Body of pancreas (tissue), 4 donors: ENCODE measurements around the gene THBS1. TPM values are rescaled to one million over a fixed set of nuclear protein-coding genes. Genes with fewer than 3 reads are reported as not detected.

Source experiments
- ATAC-seq: fragments of 150-250 bp; one replicate; pipeline ENCODE4 v1.9.1; 2016
- DNase-seq, 4 donors: peaks; one replicate each; pipeline ENCODE4 v3.0.0-alpha.2; 2019
- H3K27ac ChIP-seq, 4 donors: fragments of 200-600 bp; sonication (generic); 1 replicate in 3 of 4; 2 replicates in 1 of 4; pipeline versions ENCODE4 v1.5.1 to v1.6.1; 2016 to 2019; ENCODE audit warnings: mild to moderate bottlenecking in 1 of 4, mixed read lengths in 1 of 4, moderate library complexity in 1 of 4
- H3K27me3 ChIP-seq, 2 donors: fragments of 200-600 bp; sonication (generic); one replicate each; pipeline ENCODE4 v1.6.0; 2016; ENCODE audit warnings: mild to moderate bottlenecking in 1 of 2
- H3K36me3 ChIP-seq, 2 donors: fragments of 200-600 bp; sonication (generic); replicated peaks in 1 of 2; 2 replicates each; pipeline ENCODE4 v1.5.1; 2016; ENCODE audit warnings: low read depth in 2 of 2; ENCODE audit not compliant: insufficient read depth in 1 of 2
- H3K4me1 ChIP-seq: fragments of 200-600 bp; sonication (generic); one replicate; pipeline ENCODE4 v1.6.0; 2016
- H3K4me3 ChIP-seq, 2 donors: fragments of 200-600 bp; sonication (generic); 1 replicate in 1 of 2; 2 replicates in 1 of 2; pipeline ENCODE4 v1.5.1; 2016 to 2019
- H3K9me3 ChIP-seq, 3 donors: fragments of 200-600 bp; sonication (generic); 1 replicate in 2 of 3; 2 replicates in 1 of 3; pipeline ENCODE4 v1.5.1; 2016
- CTCF ChIP-seq, 7 experiments: fragments of 450-650 bp in 4 of 7; fragments of 200-600 bp in 3 of 7; sonication (generic) in 3 of 7; IDR thresholded peaks; one replicate each; pipeline ENCODE4 v1.5.1; 2016 to 2019; ENCODE audit warnings: antibody characterized with exemption in 7 of 7
- POLR2A ChIP-seq, 3 donors: fragments of 450-650 bp; IDR thresholded peaks; one replicate each; pipeline ENCODE4 v1.6.1; 2016; ENCODE audit warnings: antibody characterized with exemption in 3 of 3, mild to moderate bottlenecking in 2 of 3
- WGBS, 2 donors: methylation state at CpG; one replicate each; pipeline ENCODE4 v1.1.5; 2017; 5-methylcytosine and 5-hydroxymethylcytosine counted together
- intact Hi-C: fragments of 100-400 bp; cut with DNase I; formaldehyde crosslinking; loops from one replicate; pipeline ENCODE4 v1.15.1; 2023
- total RNA-seq, 2 donors: library from RNA; depleted of rRNA; stranded (reverse); fragments of >200 nt; gene quantifications; one replicate each; pipeline ENCODE4 v1.1.0, GENCODE V29; 2016

The THBS1 gene
- total RNA-seq, 2 donors from 2014 or later = 139 to 398 TPM

GRCh38 chr15:39581793-39582285, 960 bp downstream of the THBS1 start:
- peak overlapping the region; percentile 43 to 80 (median 80) for H3K27ac ChIP-seq
- ATAC-seq (peak; percentile 62), DNase-seq (peak; percentile 72 to 87 (median 78))
- H3K9me3 ChIP-seq = no peaks in the 10 kb centered on the region
- H3K4me1 ChIP-seq = peaks cover 42% of the 10 kb centered on the region
- 38 to 57% methylated on average over 8 to 13 of the region's 13 CpGs for WGBS, 2 donors
- peaks cover 0 to 12% of the 10 kb centered on the region in 2 donors for H3K36me3 ChIP-seq
- peak; percentile 29 to 74 (median 63) for TF ChIP-seq CTCF (IDR thresholded peaks at IDR 0.05)
- no peak for TF ChIP-seq POLR2A (IDR thresholded peaks at IDR 0.05)
- H3K27me3 ChIP-seq = no peaks in the 10 kb centered on the region
- no peak overlapping the region for H3K4me3 ChIP-seq
- intact Hi-C loops = loop anchor here (5.0 to 10.0 kb wide), 2 partner anchors 765 to 867 kb away; no protein-coding TSS in a partner anchor

- Histone ChIP-seq H3K36me3 (peaks cover 0 to 12% of the 10 kb centered on the region in 2 donors), H3K9me3 (no peaks in the 10 kb centered on the region), H3K27ac (peak overlapping the region in 3 of 4 donors; percentile 43 to 80 (median 80)), H3K4me1 (peaks cover 42% of the 10 kb centered on the region), H3K27me3 (no peaks in the 10 kb centered on the region), H3K4me3 (no peak overlapping the region)
- intact Hi-C loops = loop anchor here (5.0 to 10.0 kb wide), 2 partner anchors 765 to 868 kb away; no protein-coding TSS in a partner anchor
- DNase-seq (peak in 2 of 4 donors; percentile 21 to 53), ATAC-seq (no peak)
- 77% methylated on average over 9 to 19 of the region's 20 CpGs for WGBS, 2 donors
- TF ChIP-seq CTCF (IDR thresholded peaks at IDR 0.05) = no peak
These were observed 1.6 kb downstream of the THBS1 start for GRCh38 chr15:39582286-39582976.

- intact Hi-C loops = loop anchor here (5.0 to 10.0 kb wide), 2 partner anchors 766 to 868 kb away; no protein-coding TSS in a partner anchor
- peaks cover 42% of the 10 kb centered on the region for H3K4me1 ChIP-seq
- H3K9me3 ChIP-seq = no peaks in the 10 kb centered on the region
- H3K36me3 ChIP-seq = peaks cover 0 to 12% of the 10 kb centered on the region in 2 donors
- no peaks in the 10 kb centered on the region for H3K27me3 ChIP-seq
- no peak overlapping the region for H3K4me3 ChIP-seq
- DNase-seq (no peak), ATAC-seq (no peak)
- H3K27ac ChIP-seq = no peak overlapping the region
- WGBS, 2 donors = 70 to 76% methylated on average over 4 of the region's 4 CpGs
- TF ChIP-seq POLR2A (IDR thresholded peaks at IDR 0.05) (no peak), CTCF (IDR thresholded peaks at IDR 0.05) (no peak)
These were observed 2.2 kb downstream of the THBS1 start for GRCh38 chr15:39582977-39583595.

DNA sequence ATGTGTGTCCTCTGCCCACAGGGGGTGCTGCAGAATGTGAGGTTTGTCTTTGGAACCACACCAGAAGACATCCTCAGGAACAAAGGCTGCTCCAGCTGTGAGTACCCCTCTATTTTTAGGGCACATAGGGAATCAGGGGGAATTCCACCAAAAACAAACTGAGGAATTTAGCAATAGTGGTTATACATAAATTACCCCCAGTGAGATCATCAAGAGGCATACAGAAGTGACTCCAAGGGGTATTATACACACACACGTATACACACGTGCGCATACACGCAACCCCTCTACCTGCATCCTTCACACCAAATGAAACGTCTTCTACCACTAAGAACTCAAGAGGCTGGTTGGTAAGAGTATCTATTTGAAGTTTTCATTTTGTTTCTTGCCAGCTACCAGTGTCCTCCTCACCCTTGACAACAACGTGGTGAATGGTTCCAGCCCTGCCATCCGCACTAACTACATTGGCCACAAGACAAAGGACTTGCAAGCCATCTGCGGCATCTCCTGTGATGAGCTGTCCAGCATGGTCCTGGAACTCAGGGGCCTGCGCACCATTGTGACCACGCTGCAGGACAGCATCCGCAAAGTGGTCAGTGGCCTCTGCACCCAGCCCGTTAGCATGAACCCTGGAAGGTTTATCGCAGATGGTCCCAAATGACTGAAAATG, 2.9 kb downstream of the THBS1 start:
- no peak overlapping the region for H3K27ac ChIP-seq
- H3K36me3 ChIP-seq = peaks cover 0 to 14% of the 10 kb centered on the region in 2 donors
- ATAC-seq (no peak), DNase-seq (no peak)
- peaks cover 42% of the 10 kb centered on the region for H3K4me1 ChIP-seq
- no peaks in the 10 kb centered on the region for H3K9me3 ChIP-seq
- WGBS, 2 donors = 92 to 93% methylated on average over 13 of the region's 13 CpGs
- no peak overlapping the region for H3K4me3 ChIP-seq
- no peaks in the 10 kb centered on the region for H3K27me3 ChIP-seq
- intact Hi-C loops = loop anchor here (5.0 to 10.0 kb wide), 2 partner anchors 766 to 869 kb away; no protein-coding TSS in a partner anchor
- peak in 1 of 3 donors; percentile 17 for TF ChIP-seq POLR2A (IDR thresholded peaks at IDR 0.05)
- TF ChIP-seq CTCF (IDR thresholded peaks at IDR 0.05) = no peak
